NCI-H2029 (cell line): ENCODE data around the gene TCP11L2.
"Not testable (repeated sequence)": the region's sequence is repeated elsewhere in the genome, so short reads cannot be mapped to it uniquely, and the experiment has no call there.

Source experiments
- DNase-seq: peaks from one replicate; lab custom pipeline; 2025; lab: John Stamatoyannopoulos, UW

The TCP11L2 gene

GRCh38 chr12:106307181-106307580, 4.6 kb downstream of the TCP11L2 start:
- DNase-seq = no peak

- DNase-seq = no peak
Measured at GRCh38 chr12:106308121-106308520, 5.6 kb downstream of the TCP11L2 start.

- DNase-seq = no peak
Measured at GRCh38 chr12:106308611-106309010, 6.1 kb downstream of the TCP11L2 start.

- no peak for DNase-seq
Measured at GRCh38 chr12:106309671-106310505, 7.4 kb downstream of the TCP11L2 start.

- DNase-seq = no peak
Measured at GRCh38 chr12:106310687-106311086, 8.2 kb downstream of the TCP11L2 start.

- no peak for DNase-seq
Measured at GRCh38 chr12:106311139-106311538, 8.6 kb downstream of the TCP11L2 start.

GRCh38 chr12:106313413-106313812, 10.9 kb downstream of the TCP11L2 start:
- not testable (repeated sequence) for DNase-seq

- no peak for DNase-seq
Measured at GRCh38 chr12:106315523-106315922, 13.0 kb downstream of the TCP11L2 start.

- no peak for DNase-seq
Measured at GRCh38 chr12:106317406-106318082, 15.0 kb downstream of the TCP11L2 start.

- DNase-seq = no peak
Measured at GRCh38 chr12:106321139-106321850, 18.8 kb downstream of the TCP11L2 start.

GRCh38 chr12:106323537-106323936, 21.0 kb downstream of the TCP11L2 start:
- no peak for DNase-seq

- no peak for DNase-seq
Measured at GRCh38 chr12:106327309-106327869, 24.9 kb downstream of the TCP11L2 start.

- no peak for DNase-seq
Measured at GRCh38 chr12:106328735-106329134, 26.2 kb downstream of the TCP11L2 start.

GRCh38 chr12:106329231-106329982, 26.9 kb downstream of the TCP11L2 start:
- DNase-seq = no peak

GRCh38 chr12:106331599-106331998, 29.1 kb downstream of the TCP11L2 start:
- DNase-seq = no peak

- no peak for DNase-seq
Measured at GRCh38 chr12:106332536-106332935, 30.0 kb downstream of the TCP11L2 start.

- DNase-seq = no peak
Measured at GRCh38 chr12:106333010-106333409, 30.5 kb downstream of the TCP11L2 start.

- no peak for DNase-seq
Measured at GRCh38 chr12:106333756-106334155, 31.2 kb downstream of the TCP11L2 start.

- no peak for DNase-seq
Measured at GRCh38 chr12:106341086-106341877, 38.7 kb downstream of the TCP11L2 start.

GRCh38 chr12:106342397-106343213, 40.1 kb downstream of the TCP11L2 start:
- no peak for DNase-seq
